ENCODE measurements around the gene AK4. TPM values are rescaled to one million over a fixed set of nuclear protein-coding genes. Genes with fewer than 3 reads are reported as not detected.

Gene AK4
- total and polyA plus RNA-seq, 4 donors = 52.3 to 106 (median 59.3) TPM

DNA sequence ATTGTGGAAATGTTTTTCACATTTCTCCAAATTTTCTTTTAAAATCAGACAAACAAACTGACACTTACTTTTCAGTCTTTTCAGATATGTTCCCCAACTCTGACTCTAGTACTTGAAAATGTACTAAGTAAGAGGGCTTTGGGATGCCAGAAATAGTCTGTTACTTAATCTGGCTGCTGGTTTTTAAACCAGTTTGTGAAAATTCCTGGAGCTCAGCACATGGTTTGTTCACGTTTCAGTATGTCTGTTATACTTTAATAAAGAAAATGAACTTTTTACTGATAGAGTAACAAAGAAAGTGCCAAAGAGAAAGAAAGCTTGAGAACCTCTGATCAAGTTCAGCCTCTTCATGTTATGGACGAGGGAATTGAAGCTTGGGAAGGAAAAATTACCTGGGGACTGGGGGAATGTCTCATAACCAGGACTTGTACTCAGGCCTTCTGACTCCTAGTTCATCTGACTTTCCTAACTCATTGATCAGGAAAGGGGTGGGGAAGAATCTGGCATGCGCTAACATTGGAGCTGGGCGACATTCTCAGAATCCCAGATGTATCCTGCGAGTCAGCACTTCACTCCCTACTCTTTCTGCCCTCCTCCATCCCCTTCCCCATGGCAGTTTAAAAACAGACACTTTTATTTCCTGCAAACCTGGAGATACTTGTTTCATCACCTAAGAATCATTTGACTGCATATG, 130.5 kb downstream of the AK4 start:
- no peak for DNase-seq (ENCODE audit: low spot score)
- Histone ChIP-seq H3K27me3 (ENCODE audit: control insufficient read depth in 4 of 4, insufficient read depth in 4 of 4, low read length in 3 of 4) (no peaks in the 10 kb centered on the region), H3K27ac (ENCODE audit: low read depth in 1 of 2, low read length in 2 of 2) (no peak overlapping the region), H3K4me3 (ENCODE audit: low read depth in 1 of 3, low read length in 3 of 3) (no peak overlapping the region), H3K36me3 (ENCODE audit: control insufficient read depth in 4 of 4, insufficient read depth in 3 of 4, low read depth in 1 of 4, low read length in 3 of 4) (no peaks in the 10 kb centered on the region), H3K9me3 (ENCODE audit: control insufficient read depth in 4 of 4, low read length in 3 of 4) (no peaks in the 10 kb centered on the region), H3K4me1 (ENCODE audit: control insufficient read depth in 4 of 4, insufficient read depth in 4 of 4, low read length in 3 of 4) (no peaks in the 10 kb centered on the region), H3K9ac (ENCODE audit: low read depth in 1 of 2, low read length in 2 of 2) (no peak overlapping the region)
- WGBS = 73% methylated on average over 5 of the region's 5 CpGs
- TF ChIP-seq RAD21 (IDR thresholded peaks at IDR 0.05) (no peak), FOXA1 (IDR thresholded peaks at IDR 0.05) (no peak), NR2F2 (IDR thresholded peaks at IDR 0.05) (no peak), EGR1 (IDR thresholded peaks at IDR 0.05; ENCODE audit: low read depth in 2 of 2) (no peak), HNF4G (IDR thresholded peaks at IDR 0.05) (no peak), FOXA2 (IDR thresholded peaks at IDR 0.05) (no peak), HNF4A (conservative IDR thresholded peaks at IDR 0.05) (no peak), RXRA (IDR thresholded peaks at IDR 0.05) (no peak), SP1 (IDR thresholded peaks at IDR 0.05) (no peak), GABPA (IDR thresholded peaks at IDR 0.05 in 1 of 2, conservative IDR thresholded peaks at IDR 0.05 in 1 of 2) (no peak)
- TF ChIP-seq, protein P1, sequence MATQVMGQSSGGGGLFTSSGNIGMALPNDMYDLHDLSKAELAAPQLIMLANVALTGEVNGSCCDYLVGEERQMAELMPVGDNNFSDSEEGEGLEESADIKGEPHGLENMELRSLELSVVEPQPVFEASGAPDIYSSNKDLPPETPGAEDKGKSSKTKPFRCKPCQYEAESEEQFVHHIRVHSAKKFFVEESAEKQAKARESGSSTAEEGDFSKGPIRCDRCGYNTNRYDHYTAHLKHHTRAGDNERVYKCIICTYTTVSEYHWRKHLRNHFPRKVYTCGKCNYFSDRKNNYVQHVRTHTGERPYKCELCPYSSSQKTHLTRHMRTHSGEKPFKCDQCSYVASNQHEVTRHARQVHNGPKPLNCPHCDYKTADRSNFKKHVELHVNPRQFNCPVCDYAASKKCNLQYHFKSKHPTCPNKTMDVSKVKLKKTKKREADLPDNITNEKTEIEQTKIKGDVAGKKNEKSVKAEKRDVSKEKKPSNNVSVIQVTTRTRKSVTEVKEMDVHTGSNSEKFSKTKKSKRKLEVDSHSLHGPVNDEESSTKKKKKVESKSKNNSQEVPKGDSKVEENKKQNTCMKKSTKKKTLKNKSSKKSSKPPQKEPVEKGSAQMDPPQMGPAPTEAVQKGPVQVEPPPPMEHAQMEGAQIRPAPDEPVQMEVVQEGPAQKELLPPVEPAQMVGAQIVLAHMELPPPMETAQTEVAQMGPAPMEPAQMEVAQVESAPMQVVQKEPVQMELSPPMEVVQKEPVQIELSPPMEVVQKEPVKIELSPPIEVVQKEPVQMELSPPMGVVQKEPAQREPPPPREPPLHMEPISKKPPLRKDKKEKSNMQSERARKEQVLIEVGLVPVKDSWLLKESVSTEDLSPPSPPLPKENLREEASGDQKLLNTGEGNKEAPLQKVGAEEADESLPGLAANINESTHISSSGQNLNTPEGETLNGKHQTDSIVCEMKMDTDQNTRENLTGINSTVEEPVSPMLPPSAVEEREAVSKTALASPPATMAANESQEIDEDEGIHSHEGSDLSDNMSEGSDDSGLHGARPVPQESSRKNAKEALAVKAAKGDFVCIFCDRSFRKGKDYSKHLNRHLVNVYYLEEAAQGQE (IDR thresholded peaks at IDR 0.05) = no peak
- TF ChIP-seq, protein P2, sequence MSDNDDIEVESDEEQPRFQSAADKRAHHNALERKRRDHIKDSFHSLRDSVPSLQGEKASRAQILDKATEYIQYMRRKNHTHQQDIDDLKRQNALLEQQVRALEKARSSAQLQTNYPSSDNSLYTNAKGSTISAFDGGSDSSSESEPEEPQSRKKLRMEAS (IDR thresholded peaks at IDR 0.05) = no peak
- TF ChIP-seq, protein P3, sequence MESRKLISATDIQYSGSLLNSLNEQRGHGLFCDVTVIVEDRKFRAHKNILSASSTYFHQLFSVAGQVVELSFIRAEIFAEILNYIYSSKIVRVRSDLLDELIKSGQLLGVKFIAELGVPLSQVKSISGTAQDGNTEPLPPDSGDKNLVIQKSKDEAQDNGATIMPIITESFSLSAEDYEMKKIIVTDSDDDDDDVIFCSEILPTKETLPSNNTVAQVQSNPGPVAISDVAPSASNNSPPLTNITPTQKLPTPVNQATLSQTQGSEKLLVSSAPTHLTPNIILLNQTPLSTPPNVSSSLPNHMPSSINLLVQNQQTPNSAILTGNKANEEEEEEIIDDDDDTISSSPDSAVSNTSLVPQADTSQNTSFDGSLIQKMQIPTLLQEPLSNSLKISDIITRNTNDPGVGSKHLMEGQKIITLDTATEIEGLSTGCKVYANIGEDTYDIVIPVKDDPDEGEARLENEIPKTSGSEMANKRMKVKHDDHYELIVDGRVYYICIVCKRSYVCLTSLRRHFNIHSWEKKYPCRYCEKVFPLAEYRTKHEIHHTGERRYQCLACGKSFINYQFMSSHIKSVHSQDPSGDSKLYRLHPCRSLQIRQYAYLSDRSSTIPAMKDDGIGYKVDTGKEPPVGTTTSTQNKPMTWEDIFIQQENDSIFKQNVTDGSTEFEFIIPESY (IDR thresholded peaks at IDR 0.05) = no peak
- TF ChIP-seq, protein P4, sequence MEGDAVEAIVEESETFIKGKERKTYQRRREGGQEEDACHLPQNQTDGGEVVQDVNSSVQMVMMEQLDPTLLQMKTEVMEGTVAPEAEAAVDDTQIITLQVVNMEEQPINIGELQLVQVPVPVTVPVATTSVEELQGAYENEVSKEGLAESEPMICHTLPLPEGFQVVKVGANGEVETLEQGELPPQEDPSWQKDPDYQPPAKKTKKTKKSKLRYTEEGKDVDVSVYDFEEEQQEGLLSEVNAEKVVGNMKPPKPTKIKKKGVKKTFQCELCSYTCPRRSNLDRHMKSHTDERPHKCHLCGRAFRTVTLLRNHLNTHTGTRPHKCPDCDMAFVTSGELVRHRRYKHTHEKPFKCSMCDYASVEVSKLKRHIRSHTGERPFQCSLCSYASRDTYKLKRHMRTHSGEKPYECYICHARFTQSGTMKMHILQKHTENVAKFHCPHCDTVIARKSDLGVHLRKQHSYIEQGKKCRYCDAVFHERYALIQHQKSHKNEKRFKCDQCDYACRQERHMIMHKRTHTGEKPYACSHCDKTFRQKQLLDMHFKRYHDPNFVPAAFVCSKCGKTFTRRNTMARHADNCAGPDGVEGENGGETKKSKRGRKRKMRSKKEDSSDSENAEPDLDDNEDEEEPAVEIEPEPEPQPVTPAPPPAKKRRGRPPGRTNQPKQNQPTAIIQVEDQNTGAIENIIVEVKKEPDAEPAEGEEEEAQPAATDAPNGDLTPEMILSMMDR (IDR thresholded peaks at IDR 0.05; ENCODE audit: low read depth, low read length, missing input control) = no peak
- TF ChIP-seq, protein P5, sequence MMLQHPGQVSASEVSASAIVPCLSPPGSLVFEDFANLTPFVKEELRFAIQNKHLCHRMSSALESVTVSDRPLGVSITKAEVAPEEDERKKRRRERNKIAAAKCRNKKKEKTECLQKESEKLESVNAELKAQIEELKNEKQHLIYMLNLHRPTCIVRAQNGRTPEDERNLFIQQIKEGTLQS (IDR thresholded peaks at IDR 0.05) = no peak
